ENCODE data around the gene LCN9. TPM values are rescaled to one million over a fixed set of nuclear protein-coding genes. Genes with fewer than 3 reads are reported as not detected.

Gene LCN9
- total and polyA plus RNA-seq, 8 donors: not detected

- intact Hi-C loops (cut with DNase I; ENCODE audit: low total_unique reads): no loop called here
- peaks cover 26 to 54% (median 45%) of the 10 kb centered on the region in 4 donors for H3K9me3 ChIP-seq
- H3K36me3 ChIP-seq: no peaks in the 10 kb centered on the region
- no peak for DNase-seq
- H3K4me3 ChIP-seq: no peak overlapping the region
- no peaks in the 10 kb centered on the region for H3K4me1 ChIP-seq
- 66 to 79% (median 72%) methylated on average over 2 of the region's 2 CpGs for WGBS, 5 donors
- TF ChIP-seq POLR2A (IDR thresholded peaks at IDR 0.05) (no peak), EP300 (IDR thresholded peaks at IDR 0.05) (no peak), CTCF (IDR thresholded peaks at IDR 0.05) (no peak), POLR2AphosphoS5 (IDR thresholded peaks at IDR 0.05) (no peak)
- H3K27me3 ChIP-seq: peaks cover 0 to 7% (median 0%) of the 10 kb centered on the region in 3 donors
- no peak overlapping the region for H3K27ac ChIP-seq
Measured at GRCh38 chr9:135649508-135649907, 13.6 kb upstream of the LCN9 start.

- H3K27me3 ChIP-seq: peaks cover 0 to 11% (median 0%) of the 10 kb centered on the region in 3 donors
- no peaks in the 10 kb centered on the region for H3K36me3 ChIP-seq
- DNase-seq: no peak
- no peak overlapping the region for H3K27ac ChIP-seq
- no peaks in the 10 kb centered on the region for H3K4me1 ChIP-seq
- H3K4me3 ChIP-seq: no peak overlapping the region
- intact Hi-C loops (cut with DNase I; ENCODE audit: low total_unique reads): no loop called here
- H3K9me3 ChIP-seq: peaks cover 23 to 45% (median 36%) of the 10 kb centered on the region in 4 donors
- WGBS, 5 donors: 88 to 95% (median 94%) methylated on average over 17 of the region's 17 CpGs
- TF ChIP-seq POLR2AphosphoS5 (IDR thresholded peaks at IDR 0.05) (no peak), POLR2A (IDR thresholded peaks at IDR 0.05) (no peak), EP300 (IDR thresholded peaks at IDR 0.05) (no peak), CTCF (IDR thresholded peaks at IDR 0.05) (no peak)
Measured at GRCh38 chr9:135650408-135650807, 12.7 kb upstream of the LCN9 start.

- Histone ChIP-seq H3K4me3 (no peak overlapping the region), H3K36me3 (no peaks in the 10 kb centered on the region), H3K27ac (no peak overlapping the region), H3K27me3 (peaks cover 0 to 20% (median 0%) of the 10 kb centered on the region in 3 donors), H3K4me1 (no peaks in the 10 kb centered on the region), H3K9me3 (no peaks in the 10 kb centered on the region)
- intact Hi-C loops (cut with DNase I; ENCODE audit: low total_unique reads): no loop called here
- TF ChIP-seq EP300 (IDR thresholded peaks at IDR 0.05): no peak
- TF ChIP-seq CTCF (IDR thresholded peaks at IDR 0.05): no peak
- no peak for TF ChIP-seq POLR2A (IDR thresholded peaks at IDR 0.05)
- TF ChIP-seq POLR2AphosphoS5 (IDR thresholded peaks at IDR 0.05): no peak
- no peak for DNase-seq
- WGBS, 5 donors: 66 to 85% (median 77%) methylated on average over 8 of the region's 8 CpGs
Measured at GRCh38 chr9:135655317-135655716, 7.8 kb upstream of the LCN9 start.

- Histone ChIP-seq H3K27me3 (peaks cover 0 to 23% (median 0%) of the 10 kb centered on the region in 3 donors), H3K36me3 (no peaks in the 10 kb centered on the region), H3K9me3 (no peaks in the 10 kb centered on the region), H3K4me3 (no peak overlapping the region), H3K27ac (no peak overlapping the region), H3K4me1 (no peaks in the 10 kb centered on the region)
- WGBS, 5 donors: 78 to 88% (median 85%) methylated on average over 15 of the region's 15 CpGs
- intact Hi-C loops (cut with DNase I; ENCODE audit: low total_unique reads): no loop called here
- TF ChIP-seq CTCF (IDR thresholded peaks at IDR 0.05): no peak
- no peak for TF ChIP-seq POLR2AphosphoS5 (IDR thresholded peaks at IDR 0.05)
- TF ChIP-seq POLR2A (IDR thresholded peaks at IDR 0.05): no peak
- TF ChIP-seq EP300 (IDR thresholded peaks at IDR 0.05): no peak
- DNase-seq: no peak
Measured at GRCh38 chr9:135657416-135657815, 5.7 kb upstream of the LCN9 start.

Data from stomach (tissue), 9 donors.